ENCODE data around the gene MPPED2. TPM values are rescaled to one million over a fixed set of nuclear protein-coding genes. Genes with fewer than 3 reads are reported as not detected.

The MPPED2 gene
- total and polyA plus RNA-seq, 3 donors from 2014 or later: 5.0 to 13.4 (median 13.1) TPM

GRCh38 chr11:30477061-30477460, 109.1 kb downstream of the MPPED2 start:
- intact Hi-C loops (cut with DNase I; ENCODE audit: low total_unique reads): no loop called here
- H3K9me3 ChIP-seq: no peaks in the 10 kb centered on the region
- TF ChIP-seq, protein P1, sequence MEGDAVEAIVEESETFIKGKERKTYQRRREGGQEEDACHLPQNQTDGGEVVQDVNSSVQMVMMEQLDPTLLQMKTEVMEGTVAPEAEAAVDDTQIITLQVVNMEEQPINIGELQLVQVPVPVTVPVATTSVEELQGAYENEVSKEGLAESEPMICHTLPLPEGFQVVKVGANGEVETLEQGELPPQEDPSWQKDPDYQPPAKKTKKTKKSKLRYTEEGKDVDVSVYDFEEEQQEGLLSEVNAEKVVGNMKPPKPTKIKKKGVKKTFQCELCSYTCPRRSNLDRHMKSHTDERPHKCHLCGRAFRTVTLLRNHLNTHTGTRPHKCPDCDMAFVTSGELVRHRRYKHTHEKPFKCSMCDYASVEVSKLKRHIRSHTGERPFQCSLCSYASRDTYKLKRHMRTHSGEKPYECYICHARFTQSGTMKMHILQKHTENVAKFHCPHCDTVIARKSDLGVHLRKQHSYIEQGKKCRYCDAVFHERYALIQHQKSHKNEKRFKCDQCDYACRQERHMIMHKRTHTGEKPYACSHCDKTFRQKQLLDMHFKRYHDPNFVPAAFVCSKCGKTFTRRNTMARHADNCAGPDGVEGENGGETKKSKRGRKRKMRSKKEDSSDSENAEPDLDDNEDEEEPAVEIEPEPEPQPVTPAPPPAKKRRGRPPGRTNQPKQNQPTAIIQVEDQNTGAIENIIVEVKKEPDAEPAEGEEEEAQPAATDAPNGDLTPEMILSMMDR (IDR thresholded peaks at IDR 0.05): no peak
- no peak for TF ChIP-seq POLR2A (IDR thresholded peaks at IDR 0.05)
- H3K36me3 ChIP-seq (ENCODE audit: low read depth, missing control alignments): no peaks in the 10 kb centered on the region
- H3K4me3 ChIP-seq: no peak overlapping the region
- no peak for DNase-seq
- H3K27ac ChIP-seq: no peak overlapping the region
- no peaks in the 10 kb centered on the region for H3K4me1 ChIP-seq
- H3K27me3 ChIP-seq: no peaks in the 10 kb centered on the region

DNA sequence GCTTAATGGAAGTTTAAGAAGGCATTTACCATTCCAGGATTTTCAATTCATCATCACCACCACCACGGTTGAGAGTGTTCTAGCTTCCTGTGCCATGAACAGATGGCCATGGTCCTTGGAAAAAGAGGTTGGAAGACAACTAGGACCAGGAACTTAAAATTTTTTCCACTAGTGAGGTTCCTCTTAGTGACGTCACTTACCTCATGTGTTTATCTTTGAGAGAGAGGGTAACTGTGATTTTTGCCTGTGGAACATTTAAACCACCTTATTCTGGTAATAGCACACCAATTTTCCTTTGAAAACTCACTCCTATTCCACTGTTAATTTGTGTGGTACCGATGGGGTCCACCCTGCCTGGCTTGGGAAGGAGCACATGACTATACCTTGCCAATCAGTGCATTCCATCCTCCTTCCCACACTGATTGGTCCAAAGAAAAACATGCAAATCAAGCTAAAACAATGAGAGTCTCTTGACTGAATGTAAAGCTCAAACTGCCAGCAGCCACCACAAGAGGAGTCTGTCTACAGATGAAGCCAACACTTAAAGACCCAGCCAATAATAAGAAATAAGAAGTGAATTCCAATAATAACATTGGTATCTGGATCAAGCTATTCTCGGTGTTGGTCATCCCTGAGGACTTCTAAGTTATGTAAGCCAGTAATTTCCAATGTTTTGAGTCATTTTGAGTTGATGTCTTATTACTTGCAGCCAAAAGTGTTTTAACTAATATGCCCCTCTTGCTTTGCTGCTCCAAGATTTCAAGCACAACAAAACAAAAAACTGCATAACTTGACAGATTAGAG, 111.8 kb downstream of the MPPED2 start:
- Histone ChIP-seq H3K4me3 (no peak overlapping the region), H3K4me1 (no peaks in the 10 kb centered on the region), H3K27me3 (no peaks in the 10 kb centered on the region), H3K27ac (no peak overlapping the region), H3K9me3 (no peaks in the 10 kb centered on the region), H3K36me3 (ENCODE audit: low read depth, missing control alignments) (no peaks in the 10 kb centered on the region)
- TF ChIP-seq, protein P1 (IDR thresholded peaks at IDR 0.05): no peak
- TF ChIP-seq POLR2A (IDR thresholded peaks at IDR 0.05): no peak
- DNase-seq: no peak
- intact Hi-C loops (cut with DNase I; ENCODE audit: low total_unique reads): no loop called here
- 58 to 63% methylated on average over 4 of the region's 4 CpGs for WGBS, 2 donors

DNA sequence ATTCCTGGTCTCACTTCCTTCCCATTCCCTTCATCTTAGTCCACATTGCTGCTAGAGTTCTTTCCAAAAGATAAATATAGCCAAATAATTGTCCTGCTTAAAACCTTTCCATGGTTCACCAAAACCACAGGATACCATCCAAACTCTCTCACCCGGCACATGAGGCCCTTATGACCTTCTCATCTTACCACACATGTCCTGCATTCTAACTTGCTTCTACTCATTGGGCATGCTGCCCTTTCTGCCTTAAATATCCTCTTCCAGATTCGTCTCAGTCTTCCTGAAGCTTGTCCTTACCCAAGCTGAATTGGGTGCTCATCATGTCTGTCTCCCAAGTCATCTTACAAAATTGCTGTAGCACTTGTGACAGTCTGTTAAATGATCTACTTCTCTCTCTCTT, 114.9 kb downstream of the MPPED2 start:
- no peaks in the 10 kb centered on the region for H3K27me3 ChIP-seq
- H3K9me3 ChIP-seq: no peaks in the 10 kb centered on the region
- H3K4me3 ChIP-seq: no peak overlapping the region
- no peaks in the 10 kb centered on the region for H3K36me3 ChIP-seq (ENCODE audit: low read depth, missing control alignments)
- no peak for DNase-seq
- H3K4me1 ChIP-seq: no peaks in the 10 kb centered on the region
- H3K27ac ChIP-seq: no peak overlapping the region
- WGBS, 2 donors: 81 to 83% methylated on average over 2 of the region's 2 CpGs
- TF ChIP-seq, protein P1 (IDR thresholded peaks at IDR 0.05): no peak
- no peak for TF ChIP-seq POLR2A (IDR thresholded peaks at IDR 0.05)
- intact Hi-C loops (cut with DNase I; ENCODE audit: low total_unique reads): no loop called here

DNA sequence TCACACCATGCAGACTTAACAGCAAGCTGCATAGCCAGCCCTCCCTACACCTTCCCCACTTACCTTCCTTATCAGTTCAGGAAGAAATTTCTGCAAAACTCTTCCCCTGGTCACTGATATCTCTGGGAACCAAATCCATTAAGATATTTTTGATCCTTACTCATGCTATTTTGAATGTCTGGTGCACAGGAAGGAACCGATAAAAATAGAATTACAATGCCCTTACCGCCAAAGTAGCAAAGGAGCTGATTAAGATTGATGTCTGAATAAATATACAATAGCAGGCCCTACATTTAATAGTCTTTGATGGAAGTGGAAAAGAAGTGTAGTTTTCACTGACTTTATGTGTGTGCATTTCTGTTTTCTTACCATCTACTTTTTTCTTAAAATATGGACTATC, 117.3 kb downstream of the MPPED2 start:
- WGBS, 2 donors: 54% methylated on average over 2 of the region's 2 CpGs
- Histone ChIP-seq H3K27ac (no peak overlapping the region), H3K9me3 (no peaks in the 10 kb centered on the region), H3K4me3 (no peak overlapping the region), H3K4me1 (no peaks in the 10 kb centered on the region), H3K36me3 (ENCODE audit: low read depth, missing control alignments) (no peaks in the 10 kb centered on the region), H3K27me3 (no peaks in the 10 kb centered on the region)
- intact Hi-C loops (cut with DNase I; ENCODE audit: low total_unique reads): no loop called here
- no peak for DNase-seq
- TF ChIP-seq POLR2A (IDR thresholded peaks at IDR 0.05): no peak

- H3K4me3 ChIP-seq: no peak overlapping the region
- no peak for DNase-seq
- no peak overlapping the region for H3K27ac ChIP-seq
- no peaks in the 10 kb centered on the region for H3K9me3 ChIP-seq
- no peaks in the 10 kb centered on the region for H3K36me3 ChIP-seq (ENCODE audit: low read depth, missing control alignments)
- no peaks in the 10 kb centered on the region for H3K27me3 ChIP-seq
- TF ChIP-seq POLR2A (IDR thresholded peaks at IDR 0.05): no peak
- TF ChIP-seq, protein P1 (IDR thresholded peaks at IDR 0.05): no peak
- no peaks in the 10 kb centered on the region for H3K4me1 ChIP-seq
- intact Hi-C loops (cut with DNase I; ENCODE audit: low total_unique reads): no loop called here
Observed at GRCh38 chr11:30467176-30467575, 119.0 kb downstream of the MPPED2 start.
